K562 (cell line): Measurements from ENCODE around the gene GEMIN8.

Experiments used
- ELF1 ChIP-seq: fragments of 200-800 bp; sonication (Bioruptor generic); IDR thresholded peaks from 2 replicates; pipeline ENCODE4 v1.6.1; 2016; ENCODE audit warnings: missing genetic modification characterization, missing compliant biosample characterization
- EP300 ChIP-seq: IDR thresholded peaks from 2 replicates; pipeline ENCODE4 v1.6.1; 2012; ENCODE audit warnings: low read length, improper control_type of control experiment
- PRPF4 ChIP-seq: fragments of 200-400 bp; formaldehyde crosslinking; IDR thresholded peaks from one replicate; pipeline ENCODE4 v1.6.1; 2017; ENCODE audit warnings: low read length, low read depth, mild to moderate bottlenecking; ENCODE audit not compliant: insufficient read depth, poor library complexity, severe bottlenecking
- ZKSCAN3 ChIP-seq: fragments of 250-450 bp; sonication (Bioruptor Pico); IDR thresholded peaks from 2 replicates; pipeline ENCODE4 v1.4.0; 2020

GRCh38 chrX:13994536-13995080 is 35.1 kb downstream of the GEMIN8 start:
- TF ChIP-seq ELF1 (tag) (no peak), PRPF4 (no peak), EP300 (no peak), ZKSCAN3 (CRISPR knock-in tag) (no peak)
